Measurements from ENCODE around the gene GMPS. TPM values are rescaled to one million over a fixed set of nuclear protein-coding genes. Genes with fewer than 3 reads are reported as not detected.

Gene GMPS
- total and polyA plus RNA-seq, 9 of the 15 experiments (the other 6 are each of a cell fraction or from before 2014, with no cell fraction given), result 73.7 to 282 (median 156) TPM

GRCh38 chr3:155870945-155871745 lies 695 bp downstream of the GMPS start (continued):
- no peak for TF ChIP-seq CLOCK (CRISPR knock-in tag; IDR thresholded peaks at IDR 0.05; ENCODE audit: borderline replicate concordance)
- no peak for TF ChIP-seq TFE3 (CRISPR knock-in tag; IDR thresholded peaks at IDR 0.05)
- no peak for TF ChIP-seq TRIM28 (IDR thresholded peaks at IDR 0.05)
- TF ChIP-seq TCF3 (CRISPR knock-in tag; IDR thresholded peaks at IDR 0.05), result no peak
- TF ChIP-seq ZNF507 (tag; conservative IDR thresholded peaks at IDR 0.05), result no peak
- no peak for TF ChIP-seq PTTG1 (tag; IDR thresholded peaks at IDR 0.05; ENCODE audit: low read depth)
- TF ChIP-seq NCOA4 (IDR thresholded peaks at IDR 0.05; ENCODE audit: partially characterized antibody), result no peak
- no peak for TF ChIP-seq NEUROD1 (IDR thresholded peaks at IDR 0.05; ENCODE audit: borderline replicate concordance, low read depth, low read length, partially characterized antibody)
- TF ChIP-seq ETV5 (CRISPR knock-in tag; IDR thresholded peaks at IDR 0.05; ENCODE audit: low read depth), result no peak; the same call in 1 of the 2 replicates
- TF ChIP-seq RFX5 (IDR thresholded peaks at IDR 0.05; ENCODE audit: low read depth, low read length), result no peak
- TF ChIP-seq MLX (CRISPR knock-in tag; conservative IDR thresholded peaks at IDR 0.05), result no peak
- TF ChIP-seq DEAF1 (CRISPR knock-in tag; IDR thresholded peaks at IDR 0.05), result no peak
- no peak for TF ChIP-seq JUNB (CRISPR knock-in tag; conservative IDR thresholded peaks at IDR 0.05)
- no peak for TF ChIP-seq ZBTB34 (CRISPR knock-in tag; IDR thresholded peaks at IDR 0.05)
- no peak for TF ChIP-seq SMC3 (conservative IDR thresholded peaks at IDR 0.05; ENCODE audit: insufficient read depth, low read depth, low read length)
- TF ChIP-seq ILK (tag; IDR thresholded peaks at IDR 0.05; ENCODE audit: borderline replicate concordance, low read depth), result no peak
- TF ChIP-seq ZNF239 (CRISPR knock-in tag; IDR thresholded peaks at IDR 0.05), result no peak
- TF ChIP-seq CREB1 (IDR thresholded peaks at IDR 0.05), result peak; percentile 7; the same call in 1 of the 2 replicates
- no peak; the same call in 1 of the 2 replicates for TF ChIP-seq CREB1 (CRISPR knock-in tag; IDR thresholded peaks at IDR 0.05)
- TF ChIP-seq NUFIP1 (IDR thresholded peaks at IDR 0.05; ENCODE audit: partially characterized antibody), result no peak

Measured in K562 (cell line).